GM21390 (cell line): ENCODE results near the gene CCDC63.
"Not testable (repeated sequence)": the region's sequence is repeated elsewhere in the genome, so short reads cannot be mapped to it uniquely, and the experiment has no call there.

Experiments used
- ATAC-seq: cut with Tn5 transposase; IDR thresholded peaks from one replicate; pipeline ENCODE4 v1.9.1; 2021; ENCODE audit not compliant: unreplicated experiment

The CCDC63 gene

GRCh38 chr12:110844131-110844530 lies 2.7 kb upstream of the CCDC63 start:
- ATAC-seq = no peak

GRCh38 chr12:110844551-110845338 lies 2.0 kb upstream of the CCDC63 start:
- no peak for ATAC-seq

GRCh38 chr12:110845339-110845682 lies 1.5 kb upstream of the CCDC63 start:
- no peak for ATAC-seq

GRCh38 chr12:110848314-110848923 lies 1.6 kb downstream of the CCDC63 start:
- ATAC-seq = no peak

- no peak for ATAC-seq
These were observed 2.4 kb downstream of the CCDC63 start for GRCh38 chr12:110849221-110849620.

GRCh38 chr12:110849748-110850403 lies 3.1 kb downstream of the CCDC63 start:
- ATAC-seq = no peak

GRCh38 chr12:110850762-110851161 lies 4.0 kb downstream of the CCDC63 start:
- ATAC-seq = no peak

GRCh38 chr12:110853836-110854235 lies 7.0 kb downstream of the CCDC63 start:
- ATAC-seq = no peak

GRCh38 chr12:110856542-110856941 lies 9.8 kb downstream of the CCDC63 start:
- ATAC-seq = no peak

- no peak for ATAC-seq
These were observed 10.7 kb downstream of the CCDC63 start for GRCh38 chr12:110857528-110857927.

GRCh38 chr12:110857954-110858353 lies 11.2 kb downstream of the CCDC63 start:
- ATAC-seq = not testable (repeated sequence)

GRCh38 chr12:110858848-110859247 lies 12.1 kb downstream of the CCDC63 start:
- no peak for ATAC-seq

- no peak for ATAC-seq
These were observed 14.1 kb downstream of the CCDC63 start for GRCh38 chr12:110860833-110861296.

GRCh38 chr12:110861729-110862128 lies 14.9 kb downstream of the CCDC63 start:
- ATAC-seq = no peak

- no peak for ATAC-seq
These were observed 15.5 kb downstream of the CCDC63 start for GRCh38 chr12:110862329-110862728.

GRCh38 chr12:110863161-110863560 lies 16.4 kb downstream of the CCDC63 start:
- ATAC-seq = no peak

- no peak for ATAC-seq
These were observed 18.7 kb downstream of the CCDC63 start for GRCh38 chr12:110865521-110865920.

GRCh38 chr12:110869026-110869425 lies 22.2 kb downstream of the CCDC63 start:
- ATAC-seq = no peak

- ATAC-seq = no peak
These were observed 23.0 kb downstream of the CCDC63 start for GRCh38 chr12:110869803-110870202.

GRCh38 chr12:110872100-110872499 lies 25.3 kb downstream of the CCDC63 start:
- no peak for ATAC-seq

GRCh38 chr12:110874351-110874750 lies 27.6 kb downstream of the CCDC63 start:
- no peak for ATAC-seq

- no peak for ATAC-seq
These were observed 28.0 kb downstream of the CCDC63 start for GRCh38 chr12:110874781-110875180.
